IMR-90 (cell line): Measurements from ENCODE around the gene ADGRG2. TPM values are rescaled to one million over a fixed set of nuclear protein-coding genes. Genes with fewer than 3 reads are reported as not detected.
A peak's percentile ranks its signal among the peaks of the same experiment; 100 is the strongest.

Experiments
- ATAC-seq: fragments of 200-7000 bp; cut with Tn5 transposase; 2 replicates; pipeline ENCODE4 v1.9.1; 2020; ENCODE audit warnings: low read depth, mild to moderate bottlenecking, moderate library complexity
- BruUV-seq: library from RNA; stranded (reverse); fragments of 400-500 nt; replicated peaks from 2 replicates; lab custom pipeline; 2021; lab: Mats Ljungman, UMichigan
- CTCF ChIA-PET: fragments of 300-600 bp; formaldehyde crosslinking; extraction: SDS; loops from one replicate; lab custom pipeline; 2021; ENCODE audit warnings: antibody characterized with exemption; lab: Yijun Ruan, JAX
- POLR2A ChIA-PET: fragments of 300-600 bp; sonication (Branson Sonifier 250); formaldehyde crosslinking; loops from one replicate; lab custom pipeline; 2022; ENCODE audit warnings: antibody characterized with exemption; ENCODE audit not compliant: unreplicated experiment; lab: Charles Lee
- DNase-seq: peaks from one replicate; pipeline ENCODE4 v3.0.0; 2013
- H2AFZ ChIP-seq: replicated peaks from 2 replicates; pipeline ENCODE3; 2013; ENCODE audit warnings: low read length, mild to moderate bottlenecking; ENCODE audit not compliant: poor library complexity
- H2AK5ac ChIP-seq: 2 replicates; pipeline ENCODE4 v1.6.1; 2013; ENCODE audit warnings: low read depth, low read length, inconsistent platforms
- H2AK9ac ChIP-seq: replicated peaks from 2 replicates; pipeline ENCODE3; 2013; ENCODE audit warnings: mild to moderate bottlenecking, low read depth, low read length, moderate library complexity; ENCODE audit not compliant: poor library complexity
- H2BK120ac ChIP-seq: 2 replicates; pipeline ENCODE4 v1.6.1; 2013; ENCODE audit warnings: low read depth, low read length, inconsistent platforms
- H2BK15ac ChIP-seq: 3 replicates; pipeline ENCODE4 v1.6.1; 2013; ENCODE audit warnings: low read depth, low read length, inconsistent platforms
- H2BK20ac ChIP-seq: 2 replicates; pipeline ENCODE4 v1.6.1; 2013; ENCODE audit warnings: low read depth, mild to moderate bottlenecking, inconsistent platforms, low read length, moderate library complexity
- H2BK5ac ChIP-seq: 2 replicates; pipeline ENCODE4 v1.6.1; 2013; ENCODE audit warnings: mild to moderate bottlenecking, low read depth, low read length, inconsistent platforms; ENCODE audit not compliant: poor library complexity, severe bottlenecking
- H3K14ac ChIP-seq: replicated peaks from 2 replicates; pipeline ENCODE4 v1.6.1; 2013; ENCODE audit warnings: low read depth, low read length, inconsistent platforms
- H3K18ac ChIP-seq: 2 replicates; pipeline ENCODE4 v1.6.1; 2013; ENCODE audit warnings: low read depth, low read length, control low read depth
- H3K23ac ChIP-seq: 2 replicates; pipeline ENCODE4 v1.6.1; 2013; ENCODE audit warnings: low read depth, low read length, inconsistent platforms
- H3K27ac ChIP-seq: 2 replicates; pipeline ENCODE4 v1.5.1; 2013; ENCODE audit warnings: mild to moderate bottlenecking, control low read depth, low read length; ENCODE audit not compliant: insufficient read depth
- H3K27me3 ChIP-seq: 2 replicates; pipeline ENCODE4 v1.6.1; 2013; ENCODE audit warnings: low read length; ENCODE audit not compliant: control insufficient read depth, insufficient read depth
- H3K36me3 ChIP-seq: 2 replicates; pipeline ENCODE4 v1.6.1; 2013; ENCODE audit warnings: low read length, mixed read lengths; ENCODE audit not compliant: control insufficient read depth, insufficient read depth
- H3K4ac ChIP-seq: 2 replicates; pipeline ENCODE4 v1.6.1; 2013; ENCODE audit warnings: low read depth, low read length, inconsistent platforms
- H3K4me1 ChIP-seq: 2 replicates; pipeline ENCODE4 v1.6.1; 2013; ENCODE audit warnings: low read length, mixed read lengths; ENCODE audit not compliant: control insufficient read depth, insufficient read depth
- H3K4me2 ChIP-seq: 2 replicates; pipeline ENCODE4 v1.6.1; 2013; ENCODE audit warnings: low read depth, mild to moderate bottlenecking, control low read depth, low read length, moderate library complexity
- H3K4me3 ChIP-seq: 2 replicates; pipeline ENCODE4 v1.5.1; 2013; ENCODE audit warnings: low read depth, mild to moderate bottlenecking, control low read depth, low read length, moderate library complexity; ENCODE audit not compliant: insufficient read depth
- H3K56ac ChIP-seq: 2 replicates; pipeline ENCODE4 v1.6.1; 2013; ENCODE audit warnings: low read length, inconsistent platforms; ENCODE audit not compliant: insufficient read depth; ENCODE audit errors: extremely low read depth
- H3K79me1 ChIP-seq, 2 experiments: 2 replicates each; pipeline ENCODE4 v1.6.1; 2013; ENCODE audit warnings: low read length in 2 of 2, inconsistent platforms in 1 of 2, low read depth in 1 of 2
- H3K9ac ChIP-seq: 2 replicates; pipeline ENCODE4 v1.6.1; 2013; ENCODE audit warnings: low read depth, low read length, control low read depth
- H3K9me1 ChIP-seq: 2 replicates; pipeline ENCODE4 v1.6.1; 2013; ENCODE audit warnings: low read length, inconsistent platforms; ENCODE audit not compliant: insufficient read depth
- H3K9me3 ChIP-seq: 2 replicates; pipeline ENCODE4 v1.6.1; 2013; ENCODE audit warnings: low read length; ENCODE audit not compliant: control insufficient read depth, insufficient read depth
- H4K20me1 ChIP-seq: 2 replicates; pipeline ENCODE4 v1.6.1; 2013; ENCODE audit warnings: low read length, inconsistent platforms; ENCODE audit not compliant: insufficient read depth
- H4K5ac ChIP-seq: 2 replicates; pipeline ENCODE4 v1.6.1; 2013; ENCODE audit warnings: mild to moderate bottlenecking, low read depth, low read length, control low read depth
- H4K8ac ChIP-seq, 2 experiments: 2 replicates each; pipeline ENCODE4 v1.6.1; 2013; ENCODE audit warnings: low read depth in 2 of 2, low read length in 2 of 2, control low read depth in 1 of 2, inconsistent platforms in 1 of 2
- H4K91ac ChIP-seq: 2 replicates; pipeline ENCODE4 v1.6.1; 2013; ENCODE audit warnings: low read depth, low read length, inconsistent platforms; ENCODE audit not compliant: insufficient read depth
- MXI1 ChIP-seq: IDR thresholded peaks from 2 replicates; pipeline ENCODE4 v1.6.1; 2012; ENCODE audit warnings: low read depth, mild to moderate bottlenecking, low read length, moderate library complexity, borderline replicate concordance
- RCOR1 ChIP-seq: IDR thresholded peaks from 2 replicates; pipeline ENCODE4 v1.6.1; 2012; ENCODE audit warnings: mild to moderate bottlenecking, low read length, improper control_type of control experiment; ENCODE audit not compliant: insufficient replicate concordance
- WGBS, 2 experiments: methylation state at CpG; one replicate each; pipeline versions ENCODE4 v1.1.5 to v1.1.7; 2013; ENCODE audit warnings: missing lambda C conversion rate in 2 of 2; ENCODE audit not compliant: insufficient read length in 1 of 2; ENCODE audit errors: extremely low coverage in 2 of 2; 5-methylcytosine and 5-hydroxymethylcytosine counted together
- dilution Hi-C: fragments of 300-500 bp; cut with HindIII; formaldehyde crosslinking; loops from one replicate; pipeline ENCODE4 v1.14.3; 2018; ENCODE audit warnings: low sequenced_read_pairs; ENCODE audit not compliant: unreplicated experiment
- in situ Hi-C: fragments of 300-500 bp; cut with MboI; formaldehyde crosslinking; loops from 3 replicates; pipeline ENCODE4 v1.14.3; 2019; ENCODE audit warnings: low sequenced_read_pairs, inconsistent platforms, mixed read lengths
- intact Hi-C: fragments of 100-400 bp; cut with micrococcal nuclease; formaldehyde crosslinking; loops from 2 replicates; pipeline ENCODE4 v1.10.0; 2022
- polyA plus RNA-seq, 3 experiments: library from polyadenylated mRNA; depleted of rRNA; stranded (reverse); fragments of >200 nt; gene quantifications; 2 replicates each; pipeline ENCODE4 v1.2.3, GENCODE V29; 2012; ENCODE audit warnings: low replicate concordance in 1 of 3
- total RNA-seq: library from RNA; depleted of rRNA; stranded (reverse); fragments of >200 nt; gene quantifications from 2 replicates; pipeline ENCODE4 v1.2.3, GENCODE V29; 2012

ADGRG2 gene
- total and polyA plus RNA-seq, 2 of the 4 experiments (the other 2 are of a cell fraction) = under 0.01 to 0.07 TPM

GRCh38 chrX:18983666-18984380 is 138.4 kb downstream of the ADGRG2 start, which contains the start of gene PHKA2:
TSS of gene PHKA2 (minus strand) at chrX:18984114. CDS start at chrX:18983932, 182 bp downstream.
- Histone ChIP-seq H2BK15ac (no peak within 1 kb of the TSS), H4K5ac (peak within 1 kb of the TSS; percentile 86), H3K27me3 (no peaks in the 10 kb centered on the region), H2AFZ (peak within 1 kb of the TSS; percentile 93), H4K8ac (peak within 1 kb of the TSS; percentile 85 to 94; a peak in 3 of 4 replicates), H3K4ac (peak within 1 kb of the TSS; percentile 71), H3K4me3 (peak within 1 kb of the TSS; percentile 91), H3K36me3 (no peaks in the 10 kb centered on the region; the same call in none of the 2 replicates), H2AK9ac (peak within 1 kb of the TSS; percentile 5), H3K9me1 (no peaks in the 10 kb centered on the region), H4K20me1 (no peaks in the 10 kb centered on the region), H2BK5ac (peak within 1 kb of the TSS; percentile 84), H3K18ac (peak within 1 kb of the TSS; percentile 24; the same call in 1 of the 2 replicates), H2BK20ac (no peak within 1 kb of the TSS), H3K4me2 (peak within 1 kb of the TSS; percentile 98), H3K9ac (peak within 1 kb of the TSS; percentile 82), H3K27ac (peak within 1 kb of the TSS; percentile 85), H4K91ac (peak within 1 kb of the TSS; percentile 75), H3K4me1 (0 out of 2 replicates have a peak, but pooled peaks cover 2% of the 10 kb centered on the region), H2BK120ac (peak within 1 kb of the TSS; percentile 30; the same call in 1 of the 2 replicates), H3K9me3 (no peaks in the 10 kb centered on the region), H2AK5ac (no peak within 1 kb of the TSS), H3K23ac (peak within 1 kb of the TSS; percentile 21; the same call in 1 of the 2 replicates), H3K79me1 (peaks cover 10 to 22% of the 10 kb centered on the region in 2 experiments; a peak in 3 of 4 replicates), H3K14ac (peak within 1 kb of the TSS; percentile 58), H3K56ac (peak within 1 kb of the TSS; percentile 44; the same call in 1 of the 2 replicates)
- ATAC-seq (peak; percentile 79), DNase-seq (no peak)
- dilution Hi-C loops (no loop called here), in situ Hi-C loops (no loop called here), intact Hi-C loops (loop anchor here (10.0 kb wide), 1 partner anchor 569 kb away; no protein-coding TSS in a partner anchor)
- WGBS, 2 experiments = 32% methylated on average over 22 of the region's 64 CpGs; no CpG with 5 or more reads in 1 of the 2 experiments
- TF ChIP-seq MXI1 (0 out of 2 replicates have a peak, but pooled peaks have one; percentile 11), RCOR1 (no peak)
- BruUV-seq = no TSS peak
- CTCF ChIA-PET = interaction anchor here (0.6 kb wide), 1 partner anchor 638 kb away, joined by 3 read pairs; no protein-coding TSS in a partner anchor
- POLR2A ChIA-PET = no interaction called here
